Fibroblast of lung (primary cell): ENCODE results near the gene LIPT2. TPM values are rescaled to one million over a fixed set of nuclear protein-coding genes. Genes with fewer than 3 reads are reported as not detected.

ENCODE experiments used
- DNase-seq, 2 donors: peaks; one replicate each; pipeline versions ENCODE4 v3.0.0 to v3.0.0-alpha.2; 2010; ENCODE audit warnings: low read depth in 2 of 2
- H2AFZ ChIP-seq: 2 replicates; pipeline ENCODE4 v1.5.1; 2012; ENCODE audit warnings: low read length, control low read depth, inconsistent platforms
- H3K27ac ChIP-seq: 2 replicates; pipeline ENCODE4 v1.5.1; 2011; ENCODE audit warnings: low read length, control low read depth; ENCODE audit not compliant: insufficient read depth
- H3K27me3 ChIP-seq: 2 replicates; pipeline ENCODE4 v1.5.1; 2011; ENCODE audit warnings: mild to moderate bottlenecking, low read length; ENCODE audit not compliant: control insufficient read depth, insufficient read depth
- H3K36me3 ChIP-seq: 2 replicates; pipeline ENCODE4 v1.5.1; 2011; ENCODE audit warnings: low read length; ENCODE audit not compliant: control insufficient read depth, insufficient read depth
- H3K4me1 ChIP-seq: 2 replicates; pipeline ENCODE4 v1.5.1; 2011; ENCODE audit warnings: low read length; ENCODE audit not compliant: control insufficient read depth, insufficient read depth; ENCODE audit errors: extremely low read depth
- H3K4me2 ChIP-seq: 2 replicates; pipeline ENCODE4 v1.5.1; 2011; ENCODE audit warnings: low read length, control low read depth; ENCODE audit not compliant: insufficient read depth; ENCODE audit errors: extremely low read depth
- H3K4me3 ChIP-seq, 4 experiments: fragments of 200-600 bp in 1 of 4; sonication (generic) in 1 of 4; replicated peaks in 1 of 4; 2 replicates each; pipeline ENCODE4 v1.5.1; 2011 to 2016; ENCODE audit warnings: low read length in 4 of 4, low read depth in 3 of 4, mild to moderate bottlenecking in 3 of 4, control low read depth in 2 of 4, inconsistent platforms in 1 of 4, mixed read lengths in 1 of 4; ENCODE audit not compliant: insufficient read depth in 1 of 4; ENCODE audit errors: control extremely low read depth in 1 of 4
- H3K79me2 ChIP-seq: 2 replicates; pipeline ENCODE4 v1.5.1; 2012; ENCODE audit warnings: mild to moderate bottlenecking, low read length, inconsistent platforms; ENCODE audit not compliant: control insufficient read depth, insufficient read depth
- H3K9ac ChIP-seq: 2 replicates; pipeline ENCODE4 v1.5.1; 2011; ENCODE audit warnings: mild to moderate bottlenecking, low read length, control low read depth; ENCODE audit not compliant: insufficient read depth
- H3K9me3 ChIP-seq: 2 replicates; pipeline ENCODE4 v1.5.1; 2012; ENCODE audit warnings: low read depth, low read length; ENCODE audit not compliant: control insufficient read depth, insufficient read depth
- H4K20me1 ChIP-seq: 2 replicates; pipeline ENCODE4 v1.5.1; 2011; ENCODE audit warnings: low read length; ENCODE audit not compliant: control insufficient read depth, insufficient read depth; ENCODE audit errors: extremely low read depth
- CTCF ChIP-seq, 2 donors: IDR thresholded peaks in 1 of 2; conservative IDR thresholded peaks in 1 of 2; 1 replicate in 1 of 2; 2 replicates in 1 of 2; pipeline ENCODE4 v1.5.1; 2011 to 2012; ENCODE audit warnings: low read length in 2 of 2, control low read depth in 1 of 2, inconsistent platforms in 1 of 2, low read depth in 1 of 2, mild to moderate bottlenecking in 1 of 2
- EZH2 ChIP-seq: IDR thresholded peaks from 2 replicates; pipeline ENCODE4 v1.5.1; 2012; ENCODE audit warnings: low read length, control low read depth, mild to moderate bottlenecking; ENCODE audit errors: missing control alignments
- polyA plus RNA-seq, 2 donors: library from polyadenylated mRNA; depleted of rRNA in 1 of 2; stranded (reverse) in 1 of 2; unstranded in 1 of 2; fragments of >200 nt; gene quantifications; 2 replicates each; pipeline ENCODE4 v1.2.1, GENCODE V29; 2011 to 2012; ENCODE audit warnings: missing spikeins in 1 of 2
- total RNA-seq: library from RNA; depleted of rRNA; stranded (reverse); fragments of >200 nt; gene quantifications from 2 replicates; pipeline ENCODE4 v1.2.1, GENCODE V29; 2014

Gene LIPT2
- total and polyA plus RNA-seq, 2 donors (not counting 1 experiment from before 2014, with no cell fraction given), result 1.8 to 2.8 TPM

- H3K4me2 ChIP-seq, result no peak overlapping the region
- H4K20me1 ChIP-seq, result no peaks in the 10 kb centered on the region
- H2AFZ ChIP-seq, result no peak overlapping the region
- peaks cover 3% of the 10 kb centered on the region for H3K27me3 ChIP-seq
- no peaks in the 10 kb centered on the region for H3K36me3 ChIP-seq
- no peak for TF ChIP-seq EZH2
- TF ChIP-seq CTCF (conservative IDR thresholded peaks at IDR 0.05 in 1 of 2, IDR thresholded peaks at IDR 0.05 in 1 of 2; ENCODE audit: low read depth in 1 of 2, low read length in 2 of 2), result no peak
- no peaks in the 10 kb centered on the region for H3K4me1 ChIP-seq
- H3K9ac ChIP-seq, result no peak overlapping the region
- no peaks in the 10 kb centered on the region for H3K79me2 ChIP-seq
- H3K9me3 ChIP-seq, result no peaks in the 10 kb centered on the region
- H3K27ac ChIP-seq, result no peak overlapping the region
- H3K4me3 ChIP-seq, result no peak overlapping the region
- DNase-seq, result no peak
These were observed 36.2 kb downstream of the LIPT2 start for GRCh38 chr11:74457356-74457755.

GRCh38 chr11:74453373-74453975, 40.0 kb downstream of the LIPT2 start:
- H3K9me3 ChIP-seq, result no peaks in the 10 kb centered on the region
- H3K9ac ChIP-seq, result no peak overlapping the region
- peaks cover 2% of the 10 kb centered on the region for H3K4me1 ChIP-seq
- H3K4me3 ChIP-seq, result no peak overlapping the region
- H4K20me1 ChIP-seq, result no peaks in the 10 kb centered on the region
- H3K36me3 ChIP-seq, result no peaks in the 10 kb centered on the region
- no peaks in the 10 kb centered on the region for H3K27me3 ChIP-seq
- H3K79me2 ChIP-seq, result no peaks in the 10 kb centered on the region
- H2AFZ ChIP-seq, result no peak overlapping the region
- TF ChIP-seq CTCF (conservative IDR thresholded peaks at IDR 0.05 in 1 of 2, IDR thresholded peaks at IDR 0.05 in 1 of 2; ENCODE audit: low read depth in 1 of 2, low read length in 2 of 2) (peak; percentile 83 to 90), EZH2 (no peak)
- no peak overlapping the region for H3K27ac ChIP-seq
- no peak overlapping the region for H3K4me2 ChIP-seq
- peak; percentile 48 to 72 for DNase-seq

GRCh38 chr11:74452366-74452765, 41.2 kb downstream of the LIPT2 start:
- H3K4me3 ChIP-seq, result no peak overlapping the region
- H3K4me2 ChIP-seq, result no peak overlapping the region
- no peaks in the 10 kb centered on the region for H3K9me3 ChIP-seq
- H3K27ac ChIP-seq, result no peak overlapping the region
- no peak overlapping the region for H3K9ac ChIP-seq
- H2AFZ ChIP-seq, result no peak overlapping the region
- TF ChIP-seq CTCF (conservative IDR thresholded peaks at IDR 0.05 in 1 of 2, IDR thresholded peaks at IDR 0.05 in 1 of 2; ENCODE audit: low read depth in 1 of 2, low read length in 2 of 2), result no peak
- TF ChIP-seq EZH2, result no peak
- no peaks in the 10 kb centered on the region for H3K36me3 ChIP-seq
- no peaks in the 10 kb centered on the region for H3K27me3 ChIP-seq
- DNase-seq, result no peak
- H3K4me1 ChIP-seq, result peaks cover 2% of the 10 kb centered on the region
- no peaks in the 10 kb centered on the region for H3K79me2 ChIP-seq
- H4K20me1 ChIP-seq, result no peaks in the 10 kb centered on the region
